GM12878 (cell line): ENCODE measurements around the gene CAPZB. TPM values are rescaled to one million over a fixed set of nuclear protein-coding genes. Genes with fewer than 3 reads are reported as not detected.

Experiments
- ATAC-seq: fragments of 200-7000 bp; cut with Tn5 transposase; 3 replicates; pipeline ENCODE4 v1.9.1; 2020; ENCODE audit warnings: mild to moderate bottlenecking, moderate library complexity
- BruUV-seq: library from RNA; stranded (reverse); fragments of 400-500 nt; replicated peaks from 2 replicates; lab custom pipeline; 2021; lab: Mats Ljungman, UMichigan
- CTCF ChIA-PET: fragments of 300-600 bp; sonication (Branson Sonifier 250); formaldehyde crosslinking; extraction: SDS; loops from one replicate; lab custom pipeline; 2021; ENCODE audit warnings: inconsistent platforms; lab: Yijun Ruan, JAX
- POLR2A ChIA-PET: fragments of 350-600 bp; formaldehyde crosslinking; extraction: SDS; loops from one replicate; lab custom pipeline; 2021; ENCODE audit warnings: inconsistent platforms; lab: Charles Lee
- RAD21 ChIA-PET: fragments of 300-600 bp; sonication (Branson Sonifier 250); formaldehyde crosslinking; loops from one replicate; lab custom pipeline; 2023; ENCODE audit warnings: antibody characterized with exemption; ENCODE audit not compliant: unreplicated experiment; lab: Charles Lee
- SMC1A ChIA-PET: fragments of 300-600 bp; sonication (Branson Sonifier 250); formaldehyde crosslinking; loops from one replicate; lab custom pipeline; 2023; ENCODE audit not compliant: unreplicated experiment, uncharacterized antibody; lab: Charles Lee
- DNase-seq: peaks from one replicate; pipeline ENCODE4 v3.0.0-alpha.2; 2011; ENCODE audit warnings: low read depth, low spot score
- FAIRE-seq: peaks from 3 replicates; lab custom pipeline; 2011; peaks lifted over from hg19 to GRCh38; lab: Jason Lieb, UNC
- H2AFZ ChIP-seq: 2 replicates; pipeline ENCODE4 v1.6.0; 2011; ENCODE audit warnings: low read depth, low read length, control low read depth; ENCODE audit not compliant: control insufficient read depth
- H3K27ac ChIP-seq: 2 replicates; pipeline ENCODE4 v1.5.1; 2011; ENCODE audit warnings: control low read depth; ENCODE audit not compliant: control insufficient read depth, insufficient read depth
- H3K27me3 ChIP-seq, 2 experiments: replicated peaks in 1 of 2; 2 replicates each; pipeline versions ENCODE4 v1.6.0 to v1.6.1; 2011; ENCODE audit warnings: low read length in 1 of 2; ENCODE audit not compliant: control insufficient read depth in 2 of 2, insufficient read depth in 2 of 2
- H3K36me3 ChIP-seq, 2 experiments: 2 replicates each; pipeline ENCODE4 v1.5.1; 2011; ENCODE audit warnings: low read length in 1 of 2; ENCODE audit not compliant: control insufficient read depth in 2 of 2, insufficient read depth in 2 of 2
- H3K4me1 ChIP-seq: 2 replicates; pipeline ENCODE4 v1.6.1; 2011; ENCODE audit warnings: mild to moderate bottlenecking, low read length, moderate library complexity, mixed read lengths; ENCODE audit not compliant: control insufficient read depth, insufficient read depth
- H3K4me2 ChIP-seq: 2 replicates; pipeline ENCODE4 v1.6.0; 2011; ENCODE audit warnings: control low read depth; ENCODE audit not compliant: control insufficient read depth, insufficient read depth
- H3K4me3 ChIP-seq: fragments of 200-600 bp; sonication (generic); 2 replicates; pipeline ENCODE4 v1.5.1; 2016
- H3K79me2 ChIP-seq: 2 replicates; pipeline ENCODE4 v1.6.0; 2011; ENCODE audit warnings: low read length; ENCODE audit not compliant: control insufficient read depth, insufficient read depth
- H3K9ac ChIP-seq: 2 replicates; pipeline ENCODE4 v1.8.0; 2011; ENCODE audit warnings: low read length, control low read depth, mixed read lengths; ENCODE audit not compliant: control insufficient read depth, insufficient read depth
- H3K9me3 ChIP-seq: replicated peaks from 3 replicates; pipeline ENCODE4 v1.5.1; 2011; ENCODE audit warnings: mild to moderate bottlenecking, low read length; ENCODE audit not compliant: control insufficient read depth, insufficient read depth
- H4K20me1 ChIP-seq: 2 replicates; pipeline ENCODE4 v1.6.0; 2011; ENCODE audit not compliant: control insufficient read depth, insufficient read depth
- GABPA ChIP-seq: IDR thresholded peaks from 2 replicates; pipeline ENCODE4 v1.6.1; 2014; ENCODE audit warnings: antibody characterized with exemption, low read depth, mild to moderate bottlenecking, inconsistent platforms
- IKZF1 ChIP-seq: fragments of 450-650 bp; conservative IDR thresholded peaks from 2 replicates; pipeline ENCODE4 v1.6.1; 2017; ENCODE audit warnings: antibody characterized with exemption, mild to moderate bottlenecking
- NFIC ChIP-seq: IDR thresholded peaks from 2 replicates; pipeline ENCODE4 v1.6.1; 2012; ENCODE audit warnings: low read depth, mild to moderate bottlenecking, inconsistent platforms, low read length, moderate library complexity
- NR2F1 ChIP-seq: fragments of 450-650 bp; conservative IDR thresholded peaks from 2 replicates; pipeline ENCODE4 v1.6.1; 2017; ENCODE audit warnings: mild to moderate bottlenecking
- RCOR1 ChIP-seq: conservative IDR thresholded peaks from 2 replicates; pipeline ENCODE4 v1.6.1; 2012; ENCODE audit warnings: low read depth, low read length, improper control_type of control experiment
- SKIL ChIP-seq: fragments of 450-650 bp; IDR thresholded peaks from 2 replicates; pipeline ENCODE4 v1.6.1; 2017; ENCODE audit warnings: mild to moderate bottlenecking, low read depth, inconsistent platforms; ENCODE audit not compliant: poor library complexity, severe bottlenecking
- TCF12 ChIP-seq: IDR thresholded peaks from 2 replicates; pipeline ENCODE4 v1.6.1; 2011; ENCODE audit warnings: low read depth, mild to moderate bottlenecking, low read length
- WGBS: methylation state at CpG from one replicate; pipeline ENCODE4 v1.1.6; 2016; ENCODE audit warnings: low lambda C conversion rate; ENCODE audit not compliant: insufficient replicate concordance, insufficient coverage; ENCODE audit errors: missing lambda C conversion rate; 5-methylcytosine and 5-hydroxymethylcytosine counted together
- in situ Hi-C: fragments of 300-500 bp; cut with MboI; formaldehyde crosslinking; loops from 9 replicates; pipeline ENCODE4 v1.14.3; 2018; ENCODE audit warnings: mixed read lengths
- intact Hi-C: fragments of 100-400 bp; cut with micrococcal nuclease; formaldehyde crosslinking; loops from one replicate; pipeline ENCODE4 v1.14.2; 2022; ENCODE audit not compliant: unreplicated experiment
- polyA plus RNA-seq, 11 experiments: library from polyadenylated mRNA; depleted of rRNA in 4 of 11; unstranded in 6 of 11; stranded (reverse) in 5 of 11; fragments of >200 nt; fragmentation: Nextera tagmentation in 4 of 11; fragmentation: Illumina TruSeq in 1 of 11; extraction: Ambion mirVana in 4 of 11; extraction: Trizol in 1 of 11; gene quantifications; 1 replicate in 1 of 11; 2 replicates in 10 of 11; pipeline versions ENCODE4 v1.2.1 to v1.2.3, GENCODE V29; 2011 to 2016; ENCODE audit warnings: inconsistent platforms in 2 of 11, missing spikeins in 2 of 11, low read depth in 1 of 11
- total RNA-seq, 4 experiments: library from RNA; depleted of rRNA in 3 of 4; stranded (reverse); fragments of >200 nt in 3 of 4; fragmentation: Illumina TruSeq in 1 of 4; extraction: Trizol in 1 of 4; gene quantifications; 2 replicates each; pipeline versions ENCODE4 v1.2.1 to v1.2.3, GENCODE V29; 2013 to 2021

CAPZB gene
- total and polyA plus RNA-seq, 10 of the 15 experiments (the other 5 are each of a cell fraction or from before 2014, with no cell fraction given): 104 to 454 (median 213) TPM

GRCh38 chr1:19455353-19455752 is 30.0 kb downstream of the CAPZB start:
- peak overlapping the region; percentile 74 for H3K27ac ChIP-seq
- SMC1A ChIA-PET: interaction anchor here (0.6 to 2.1 kb wide), 5 partner anchors 16 to 152 kb away, joined by 3 to 6 read pairs (median 3); no protein-coding TSS in a partner anchor
- CTCF ChIA-PET: no interaction called here
- H3K4me2 ChIP-seq: peak overlapping the region; percentile 31
- WGBS: 73% methylated on average over 8 of the region's 8 CpGs
- ATAC-seq (no peak), DNase-seq (no peak), FAIRE-seq (no peak)
- H3K9me3 ChIP-seq: no peaks in the 10 kb centered on the region
- no TSS peak for BruUV-seq
- peaks cover 93% of the 10 kb centered on the region for H3K79me2 ChIP-seq
- peaks cover 17% of the 10 kb centered on the region for H4K20me1 ChIP-seq
- H3K36me3 ChIP-seq: peaks cover 1 to 5% of the 10 kb centered on the region in 2 experiments; a peak in 2 of 4 replicates
- in situ Hi-C loops: no loop called here
- TF ChIP-seq NR2F1 (no peak), IKZF1 (no peak), RCOR1 (no peak), SKIL (no peak), TCF12 (no peak), NFIC (no peak), GABPA (no peak)
- intact Hi-C loops: no loop called here
- RAD21 ChIA-PET: interaction anchor here (1.2 to 1.6 kb wide), 3 partner anchors 8 to 65 kb away, joined by 3 to 4 read pairs (median 3); no protein-coding TSS in a partner anchor
- H3K4me3 ChIP-seq: no peak overlapping the region
- H3K27me3 ChIP-seq: no peaks in the 10 kb centered on the region
- POLR2A ChIA-PET: interaction anchor here (1.1 kb wide), 1 partner anchor 141 kb away, joined by 4 read pairs; a partner anchor contains a TSS
- no peak overlapping the region for H2AFZ ChIP-seq
- no peak overlapping the region; the same call in 1 of the 2 replicates for H3K9ac ChIP-seq
- H3K4me1 ChIP-seq: peaks cover 51% of the 10 kb centered on the region
